Neural cell (in vitro differentiated cells): ENCODE data around the gene FERMT3. TPM values are rescaled to one million over a fixed set of nuclear protein-coding genes. Genes with fewer than 3 reads are reported as not detected.

Source experiments
- H2AFZ ChIP-seq: fragments of 200-600, 300-800 bp; sonication (generic), shearing (Covaris generic); 2 replicates; pipeline ENCODE4 v1.6.0; 2014; ENCODE audit warnings: low read depth, mild to moderate bottlenecking, antibody characterized with exemption, low read length, moderate library complexity
- H3F3A ChIP-seq: fragments of 200-600 bp; shearing (Covaris generic); 2 replicates; pipeline ENCODE4 v1.6.1; 2016; ENCODE audit warnings: mild to moderate bottlenecking, moderate library complexity, mixed read lengths, antibody characterized with exemption, low read length; ENCODE audit not compliant: insufficient read depth, poor library complexity, severe bottlenecking
- H3K27ac ChIP-seq: fragments of 200-600, 300-800 bp; sonication (generic), shearing (Covaris generic); 2 replicates; pipeline ENCODE4 v1.5.1; 2014; ENCODE audit warnings: mild to moderate bottlenecking, low read length, moderate library complexity
- H3K27me3 ChIP-seq: fragments of 300-800, 200-600 bp; sonication (generic), shearing (Covaris generic); 2 replicates; pipeline ENCODE4 v1.6.0; 2014; ENCODE audit warnings: mild to moderate bottlenecking, low read depth, low read length, moderate library complexity; ENCODE audit not compliant: insufficient read depth
- H3K36me3 ChIP-seq: fragments of 300-800, 200-600 bp; sonication (generic), shearing (Covaris generic); 2 replicates; pipeline ENCODE4 v1.5.1; 2014; ENCODE audit warnings: mild to moderate bottlenecking, antibody characterized with exemption, low read length, moderate library complexity; ENCODE audit not compliant: insufficient read depth
- H3K4me2 ChIP-seq: fragments of 300-800, 200-600 bp; sonication (generic), shearing (Covaris generic); 2 replicates; pipeline ENCODE4 v1.6.0; 2014; ENCODE audit warnings: mild to moderate bottlenecking, low read length
- H3K4me3 ChIP-seq: fragments of 300-800, 200-600 bp; sonication (generic), shearing (Covaris generic); 2 replicates; pipeline ENCODE4 v1.5.1; 2014; ENCODE audit warnings: mild to moderate bottlenecking, low read length, moderate library complexity
- H3K79me2 ChIP-seq: fragments of 200-600 bp; shearing (Covaris generic); replicated peaks from 2 replicates; pipeline ENCODE4 v1.6.0; 2014; ENCODE audit warnings: mild to moderate bottlenecking, low read length, moderate library complexity; ENCODE audit not compliant: insufficient read depth
- H3K9ac ChIP-seq: fragments of 300-800, 200-600 bp; sonication (generic), shearing (Covaris generic); 2 replicates; pipeline ENCODE4 v1.6.1; 2016; ENCODE audit warnings: mild to moderate bottlenecking, low read length, mixed read lengths
- H3K9me2 ChIP-seq: fragments of 200-600 bp; shearing (Covaris generic); 2 replicates; pipeline ENCODE4 v1.6.1; 2016; ENCODE audit warnings: mild to moderate bottlenecking, low read length, mixed read lengths; ENCODE audit not compliant: insufficient read depth
- H3K9me3 ChIP-seq: fragments of 200-600, 300-800 bp; sonication (generic), shearing (Covaris generic); 2 replicates; pipeline ENCODE4 v1.6.1; 2016; ENCODE audit warnings: mild to moderate bottlenecking, mixed run types, low read length, moderate library complexity, mixed read lengths
- H4K20me1 ChIP-seq: fragments of 200-600 bp; shearing (Covaris generic); 2 replicates; pipeline ENCODE4 v1.6.1; 2016; ENCODE audit warnings: mild to moderate bottlenecking, mixed run types; ENCODE audit not compliant: insufficient read depth
- EP300 ChIP-seq: fragments of 450-650 bp; conservative IDR thresholded peaks from 2 replicates; pipeline ENCODE4 v1.6.1; 2014; ENCODE audit warnings: antibody characterized with exemption, mild to moderate bottlenecking, moderate library complexity; ENCODE audit not compliant: poor library complexity, severe bottlenecking
- EZH2 ChIP-seq: fragments of 200-600, 300-800 bp; shearing (Covaris generic), sonication (generic); IDR thresholded peaks from 2 replicates; pipeline ENCODE4 v1.6.1; 2014; ENCODE audit warnings: antibody characterized with exemption, low read length, borderline replicate concordance, mild to moderate bottlenecking; ENCODE audit not compliant: insufficient read depth, poor library complexity, severe bottlenecking
- MXI1 ChIP-seq: fragments of 450-650 bp; conservative IDR thresholded peaks from 2 replicates; pipeline ENCODE4 v1.6.1; 2014; ENCODE audit warnings: antibody characterized with exemption, mild to moderate bottlenecking; ENCODE audit not compliant: poor library complexity, severe bottlenecking
- POLR2AphosphoS5 ChIP-seq: IDR thresholded peaks from 2 replicates; pipeline ENCODE4 v1.6.1; 2012
- RAD21 ChIP-seq: fragments of 450-650 bp; conservative IDR thresholded peaks from 2 replicates; pipeline ENCODE4 v1.6.1; 2014; ENCODE audit warnings: antibody characterized with exemption, mild to moderate bottlenecking, moderate library complexity
- SMC3 ChIP-seq: fragments of 450-650 bp; conservative IDR thresholded peaks from 2 replicates; pipeline ENCODE4 v1.6.1; 2014; ENCODE audit warnings: antibody characterized with exemption, mild to moderate bottlenecking, moderate library complexity; ENCODE audit not compliant: poor library complexity
- TAF1 ChIP-seq: IDR thresholded peaks from 2 replicates; pipeline ENCODE4 v1.6.1; 2012; ENCODE audit warnings: low read depth
- polyA plus RNA-seq: library from polyadenylated mRNA; depleted of rRNA; stranded (reverse); fragments of >200 nt; gene quantifications from 2 replicates; pipeline ENCODE4 v1.2.3, GENCODE V29; 2014
- TF ChIP-seq, protein P1 (sequence below): fragments of 450-650 bp; IDR thresholded peaks from 2 replicates; pipeline ENCODE4 v1.5.1; 2014; ENCODE audit warnings: antibody characterized with exemption, mild to moderate bottlenecking, moderate library complexity; ENCODE audit not compliant: poor library complexity, severe bottlenecking
- TF ChIP-seq, protein P2 (sequence below): IDR thresholded peaks from 2 replicates; pipeline ENCODE4 v1.6.1; 2012; ENCODE audit warnings: borderline replicate concordance

The FERMT3 gene
- polyA plus RNA-seq, 1 donor from 2014 or later = 0.89 TPM

DNA sequence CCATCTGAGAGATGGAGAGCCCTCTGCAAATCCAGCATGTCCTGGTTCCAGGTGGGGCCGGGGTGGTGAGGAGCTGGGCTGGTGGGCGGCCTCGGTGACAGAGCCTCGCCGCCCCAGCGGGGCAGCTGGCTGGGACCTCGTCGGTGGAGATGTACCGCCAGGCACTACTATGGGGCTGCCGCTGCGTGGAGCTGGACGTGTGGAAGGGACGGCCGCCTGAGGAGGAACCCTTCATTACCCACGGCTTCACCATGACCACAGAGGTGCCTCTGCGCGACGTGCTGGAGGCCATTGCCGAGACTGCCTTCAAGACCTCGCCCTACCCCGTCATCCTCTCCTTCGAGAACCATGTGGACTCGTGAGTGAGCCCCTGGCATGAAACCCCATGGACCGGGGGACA, 51.8 kb downstream of the FERMT3 start:
- Histone ChIP-seq H3K27ac (no peak overlapping the region), H3F3A (no peaks in the 10 kb centered on the region), H3K27me3 (no peaks in the 10 kb centered on the region), H4K20me1 (no peaks in the 10 kb centered on the region), H3K9me2 (no peaks in the 10 kb centered on the region), H3K9me3 (no peaks in the 10 kb centered on the region), H3K4me3 (no peak overlapping the region), H3K9ac (no peak overlapping the region), H3K36me3 (no peaks in the 10 kb centered on the region), H2AFZ (no peak overlapping the region), H3K4me2 (no peak overlapping the region), H3K79me2 (no peaks in the 10 kb centered on the region)
- TF ChIP-seq TAF1 (no peak), SMC3 (no peak), EP300 (no peak), EZH2 (no peak)

DNA sequence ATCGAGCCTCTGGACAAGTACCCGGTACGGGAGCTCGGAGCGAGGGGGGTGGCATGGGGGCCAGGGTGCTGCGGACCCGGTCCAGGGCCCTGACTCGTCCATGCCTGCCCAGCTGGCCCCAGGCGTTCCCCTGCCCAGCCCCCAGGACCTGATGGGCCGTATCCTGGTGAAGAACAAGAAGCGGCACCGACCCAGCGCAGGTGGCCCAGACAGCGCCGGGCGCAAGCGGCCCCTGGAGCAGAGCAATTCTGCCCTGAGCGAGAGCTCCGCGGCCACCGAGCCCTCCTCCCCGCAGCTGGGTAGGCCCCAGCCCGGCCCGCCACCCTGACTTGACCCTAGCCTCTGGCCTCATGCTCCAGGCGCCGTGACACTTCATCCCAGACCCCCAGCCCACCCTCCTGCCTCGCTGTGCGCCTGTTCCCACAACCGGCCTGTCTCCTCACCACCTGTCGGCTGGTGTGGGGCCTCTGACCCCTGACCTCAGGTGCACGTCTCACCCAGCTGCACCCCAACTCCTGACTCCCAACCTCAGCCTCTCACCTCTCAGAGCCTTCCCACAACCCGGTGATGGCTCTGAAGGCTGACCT, 52.5 kb downstream of the FERMT3 start:
- Histone ChIP-seq H3K4me3 (no peak overlapping the region), H4K20me1 (no peaks in the 10 kb centered on the region), H3K9me3 (no peaks in the 10 kb centered on the region), H3K9ac (no peak overlapping the region), H3K27ac (no peak overlapping the region), H2AFZ (no peak overlapping the region), H3K4me2 (no peak overlapping the region), H3F3A (no peaks in the 10 kb centered on the region), H3K36me3 (no peaks in the 10 kb centered on the region), H3K79me2 (no peaks in the 10 kb centered on the region), H3K9me2 (no peaks in the 10 kb centered on the region), H3K27me3 (no peaks in the 10 kb centered on the region)
- TF ChIP-seq TAF1 = no peak
- no peak for TF ChIP-seq MXI1
- TF ChIP-seq EZH2 = no peak
- TF ChIP-seq SMC3 = no peak
- TF ChIP-seq, protein P1, sequence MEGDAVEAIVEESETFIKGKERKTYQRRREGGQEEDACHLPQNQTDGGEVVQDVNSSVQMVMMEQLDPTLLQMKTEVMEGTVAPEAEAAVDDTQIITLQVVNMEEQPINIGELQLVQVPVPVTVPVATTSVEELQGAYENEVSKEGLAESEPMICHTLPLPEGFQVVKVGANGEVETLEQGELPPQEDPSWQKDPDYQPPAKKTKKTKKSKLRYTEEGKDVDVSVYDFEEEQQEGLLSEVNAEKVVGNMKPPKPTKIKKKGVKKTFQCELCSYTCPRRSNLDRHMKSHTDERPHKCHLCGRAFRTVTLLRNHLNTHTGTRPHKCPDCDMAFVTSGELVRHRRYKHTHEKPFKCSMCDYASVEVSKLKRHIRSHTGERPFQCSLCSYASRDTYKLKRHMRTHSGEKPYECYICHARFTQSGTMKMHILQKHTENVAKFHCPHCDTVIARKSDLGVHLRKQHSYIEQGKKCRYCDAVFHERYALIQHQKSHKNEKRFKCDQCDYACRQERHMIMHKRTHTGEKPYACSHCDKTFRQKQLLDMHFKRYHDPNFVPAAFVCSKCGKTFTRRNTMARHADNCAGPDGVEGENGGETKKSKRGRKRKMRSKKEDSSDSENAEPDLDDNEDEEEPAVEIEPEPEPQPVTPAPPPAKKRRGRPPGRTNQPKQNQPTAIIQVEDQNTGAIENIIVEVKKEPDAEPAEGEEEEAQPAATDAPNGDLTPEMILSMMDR = no peak
- no peak for TF ChIP-seq RAD21
- TF ChIP-seq POLR2AphosphoS5 = no peak
- TF ChIP-seq, protein P2, sequence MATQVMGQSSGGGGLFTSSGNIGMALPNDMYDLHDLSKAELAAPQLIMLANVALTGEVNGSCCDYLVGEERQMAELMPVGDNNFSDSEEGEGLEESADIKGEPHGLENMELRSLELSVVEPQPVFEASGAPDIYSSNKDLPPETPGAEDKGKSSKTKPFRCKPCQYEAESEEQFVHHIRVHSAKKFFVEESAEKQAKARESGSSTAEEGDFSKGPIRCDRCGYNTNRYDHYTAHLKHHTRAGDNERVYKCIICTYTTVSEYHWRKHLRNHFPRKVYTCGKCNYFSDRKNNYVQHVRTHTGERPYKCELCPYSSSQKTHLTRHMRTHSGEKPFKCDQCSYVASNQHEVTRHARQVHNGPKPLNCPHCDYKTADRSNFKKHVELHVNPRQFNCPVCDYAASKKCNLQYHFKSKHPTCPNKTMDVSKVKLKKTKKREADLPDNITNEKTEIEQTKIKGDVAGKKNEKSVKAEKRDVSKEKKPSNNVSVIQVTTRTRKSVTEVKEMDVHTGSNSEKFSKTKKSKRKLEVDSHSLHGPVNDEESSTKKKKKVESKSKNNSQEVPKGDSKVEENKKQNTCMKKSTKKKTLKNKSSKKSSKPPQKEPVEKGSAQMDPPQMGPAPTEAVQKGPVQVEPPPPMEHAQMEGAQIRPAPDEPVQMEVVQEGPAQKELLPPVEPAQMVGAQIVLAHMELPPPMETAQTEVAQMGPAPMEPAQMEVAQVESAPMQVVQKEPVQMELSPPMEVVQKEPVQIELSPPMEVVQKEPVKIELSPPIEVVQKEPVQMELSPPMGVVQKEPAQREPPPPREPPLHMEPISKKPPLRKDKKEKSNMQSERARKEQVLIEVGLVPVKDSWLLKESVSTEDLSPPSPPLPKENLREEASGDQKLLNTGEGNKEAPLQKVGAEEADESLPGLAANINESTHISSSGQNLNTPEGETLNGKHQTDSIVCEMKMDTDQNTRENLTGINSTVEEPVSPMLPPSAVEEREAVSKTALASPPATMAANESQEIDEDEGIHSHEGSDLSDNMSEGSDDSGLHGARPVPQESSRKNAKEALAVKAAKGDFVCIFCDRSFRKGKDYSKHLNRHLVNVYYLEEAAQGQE = no peak
- no peak for TF ChIP-seq EP300
